ENCODE results near the gene FBXL19.

The FBXL19 gene

GRCh38 chr16:30987581-30988190, 64.3 kb downstream of the FBXL19 start:
- no peak for DNase-seq (ENCODE audit: low spot score)

GRCh38 chr16:30989469-30990047, 66.2 kb downstream of the FBXL19 start:
- POLR2A ChIA-PET (ENCODE audit: low non-redundant PET): no interaction called here
- DNase-seq (ENCODE audit: low spot score): no peak
- H3K27ac ChIP-seq: peak overlapping the region; percentile 28
- CTCF ChIA-PET: interaction anchor here (0.7 kb wide), 1 partner anchor 176 kb away, joined by 4 read pairs; no protein-coding TSS in a partner anchor
- TF ChIP-seq, protein P1, sequence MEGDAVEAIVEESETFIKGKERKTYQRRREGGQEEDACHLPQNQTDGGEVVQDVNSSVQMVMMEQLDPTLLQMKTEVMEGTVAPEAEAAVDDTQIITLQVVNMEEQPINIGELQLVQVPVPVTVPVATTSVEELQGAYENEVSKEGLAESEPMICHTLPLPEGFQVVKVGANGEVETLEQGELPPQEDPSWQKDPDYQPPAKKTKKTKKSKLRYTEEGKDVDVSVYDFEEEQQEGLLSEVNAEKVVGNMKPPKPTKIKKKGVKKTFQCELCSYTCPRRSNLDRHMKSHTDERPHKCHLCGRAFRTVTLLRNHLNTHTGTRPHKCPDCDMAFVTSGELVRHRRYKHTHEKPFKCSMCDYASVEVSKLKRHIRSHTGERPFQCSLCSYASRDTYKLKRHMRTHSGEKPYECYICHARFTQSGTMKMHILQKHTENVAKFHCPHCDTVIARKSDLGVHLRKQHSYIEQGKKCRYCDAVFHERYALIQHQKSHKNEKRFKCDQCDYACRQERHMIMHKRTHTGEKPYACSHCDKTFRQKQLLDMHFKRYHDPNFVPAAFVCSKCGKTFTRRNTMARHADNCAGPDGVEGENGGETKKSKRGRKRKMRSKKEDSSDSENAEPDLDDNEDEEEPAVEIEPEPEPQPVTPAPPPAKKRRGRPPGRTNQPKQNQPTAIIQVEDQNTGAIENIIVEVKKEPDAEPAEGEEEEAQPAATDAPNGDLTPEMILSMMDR (conservative IDR thresholded peaks at IDR 0.05; ENCODE audit: low read depth): no peak

More at GRCh38 chr16:30987581-30988190, 64.3 kb downstream of the FBXL19 start:
- peak overlapping the region; percentile 19 for H3K27ac ChIP-seq
- ChIA-PET POLR2A (ENCODE audit: low non-redundant PET) (no interaction called here), CTCF (no interaction called here)
- TF ChIP-seq, protein P1 (conservative IDR thresholded peaks at IDR 0.05; ENCODE audit: low read depth): no peak

DNA sequence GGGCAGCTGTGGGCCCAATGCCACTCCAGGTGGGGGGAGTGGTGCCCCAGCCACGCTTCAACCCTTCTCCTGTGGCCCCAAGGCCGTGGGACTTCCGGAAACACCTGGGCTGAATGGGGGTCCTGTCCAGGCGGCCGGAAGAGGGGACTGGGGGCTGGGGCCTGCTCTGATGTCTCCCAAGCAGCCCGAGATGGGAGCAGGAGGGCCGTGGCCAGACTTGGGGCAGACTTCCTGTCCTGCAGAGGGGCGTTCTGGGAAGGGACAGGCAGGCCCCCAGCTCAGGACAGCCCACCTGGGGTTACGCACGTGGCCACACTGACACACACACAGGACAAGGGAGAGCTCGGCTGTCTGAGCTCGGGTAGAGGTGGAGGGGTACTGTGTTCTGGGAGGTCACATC, 66.7 kb downstream of the FBXL19 start:
- POLR2A ChIA-PET (ENCODE audit: low non-redundant PET): no interaction called here

DNA sequence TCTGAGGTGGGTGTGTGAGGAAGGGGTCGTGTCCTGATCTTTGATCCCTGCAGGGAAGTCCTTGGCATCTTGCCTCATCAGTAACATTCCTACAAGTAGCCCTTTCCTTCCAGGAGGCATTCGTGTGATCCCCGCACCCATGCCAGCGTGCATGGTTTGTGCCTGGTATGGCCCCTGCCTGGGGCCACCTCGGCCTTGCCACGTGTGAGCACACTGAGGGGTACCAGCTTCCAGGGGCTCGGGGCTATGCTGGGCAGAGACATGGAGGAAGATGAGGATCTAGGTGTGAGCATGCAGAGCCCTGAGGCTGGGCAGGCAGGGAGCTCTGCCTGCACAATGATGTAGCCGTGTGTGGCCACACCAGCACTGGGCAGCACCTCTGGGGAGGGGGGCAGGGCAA, 67.7 kb downstream of the FBXL19 start:
- no peak for DNase-seq (ENCODE audit: low spot score)
- TF ChIP-seq, protein P1 (conservative IDR thresholded peaks at IDR 0.05; ENCODE audit: low read depth): no peak
- CTCF ChIA-PET: interaction anchor here (0.8 kb wide), 1 partner anchor 152 kb away, joined by 3 read pairs; no protein-coding TSS in a partner anchor
- peak overlapping the region; percentile 28 for H3K27ac ChIP-seq
- POLR2A ChIA-PET (ENCODE audit: low non-redundant PET): no interaction called here

More for the DNA sequence above, 66.7 kb downstream of the FBXL19 start:
- CTCF ChIA-PET: no interaction called here
- DNase-seq (ENCODE audit: low spot score): no peak
- peak overlapping the region; percentile 28 for H3K27ac ChIP-seq
- TF ChIP-seq, protein P1 (conservative IDR thresholded peaks at IDR 0.05; ENCODE audit: low read depth): no peak

DNA sequence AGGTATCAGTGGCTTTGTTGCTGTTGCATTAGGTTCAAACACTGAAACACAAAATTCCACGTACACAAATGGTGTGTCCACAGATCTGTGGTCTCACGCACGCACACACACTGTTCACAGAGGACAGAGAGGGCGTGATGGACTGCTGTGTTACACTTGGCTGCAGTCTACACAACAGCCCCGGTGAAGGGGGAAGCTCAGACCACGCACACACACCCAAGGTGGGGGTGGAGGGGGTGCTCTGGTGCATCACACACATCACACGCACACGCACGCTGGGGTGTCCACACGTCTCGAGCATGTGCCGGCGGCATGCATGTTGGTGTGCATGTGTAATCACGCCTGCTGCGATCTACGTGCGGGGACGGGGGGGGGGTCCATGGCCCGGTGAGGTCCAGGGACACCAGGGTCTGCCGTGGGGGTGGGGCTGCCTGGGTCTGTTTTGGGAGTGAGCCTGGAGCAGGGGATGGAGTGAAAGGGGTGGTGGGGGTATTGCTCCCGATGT, 69.0 kb downstream of the FBXL19 start:
- no peak for DNase-seq (ENCODE audit: low spot score)
- ChIA-PET CTCF (no interaction called here), POLR2A (ENCODE audit: low non-redundant PET) (no interaction called here)
- TF ChIP-seq, protein P1 (conservative IDR thresholded peaks at IDR 0.05; ENCODE audit: low read depth): no peak
- H3K27ac ChIP-seq: peak overlapping the region; percentile 28; the same call in 1 of the 2 replicates

DNA sequence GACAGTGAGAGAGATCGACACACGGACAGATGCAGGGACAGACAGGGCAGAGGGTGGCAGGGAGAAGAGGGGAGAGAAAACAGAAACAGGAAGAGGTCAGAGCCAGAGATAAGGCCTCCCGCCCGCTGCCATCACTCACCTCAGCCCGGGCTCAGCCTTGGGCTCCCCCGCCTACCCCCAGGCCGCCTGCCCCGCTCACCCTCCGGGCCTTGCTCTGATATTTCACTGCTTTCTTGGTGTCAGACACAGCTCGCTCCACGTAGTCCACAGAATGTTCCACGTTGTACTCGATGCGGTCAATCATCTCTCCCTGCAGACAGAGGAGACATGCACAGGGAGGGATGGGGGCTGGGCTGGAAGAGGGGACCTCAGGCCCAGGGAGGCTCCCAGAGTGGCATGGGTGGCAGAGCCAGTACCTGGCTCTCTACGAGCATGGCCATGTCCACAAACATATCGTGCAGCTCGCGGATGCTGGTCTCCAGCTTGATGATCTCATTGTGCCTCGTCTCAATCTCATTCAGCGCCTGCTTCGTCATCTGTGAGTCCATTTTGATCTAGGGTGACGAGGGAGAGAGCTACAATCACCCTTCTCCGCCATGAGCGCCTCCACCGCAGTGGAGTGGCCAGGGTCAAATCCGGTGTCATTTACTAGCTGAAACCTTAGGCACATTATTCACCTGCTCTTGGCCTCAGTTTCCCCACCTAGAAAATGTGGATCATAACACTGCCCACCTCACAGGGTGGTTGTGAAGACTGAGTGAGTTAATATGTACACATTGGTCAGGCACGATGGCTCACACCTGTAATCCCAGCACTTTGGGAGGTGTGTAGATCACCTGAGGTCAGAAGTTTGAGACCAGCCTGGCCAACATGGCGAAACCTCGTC, 69.8 kb downstream of the FBXL19 start:
- no peak for DNase-seq (ENCODE audit: low spot score)
- CTCF ChIA-PET: interaction anchor here (0.6 to 1.7 kb wide), 2 partner anchors 8 to 15 kb away, joined by 3 to 8 read pairs; partner anchors contain the start of gene HSD3B7
- POLR2A ChIA-PET (ENCODE audit: low non-redundant PET): interaction anchor here (0.6 kb wide), 1 partner anchor 8 kb away, joined by 3 read pairs; no protein-coding TSS in a partner anchor

More for the DNA sequence above, 69.8 kb downstream of the FBXL19 start:
- TF ChIP-seq, protein P1 (conservative IDR thresholded peaks at IDR 0.05; ENCODE audit: low read depth): no peak
- peak overlapping the region; percentile 94 for H3K27ac ChIP-seq
